ENCODE measurements around the gene ASAP3. TPM values are rescaled to one million over a fixed set of nuclear protein-coding genes. Genes with fewer than 3 reads are reported as not detected.
"Not testable (repeated sequence)": the region's sequence is repeated elsewhere in the genome, so short reads cannot be mapped to it uniquely, and the experiment has no call there.

ASAP3 gene
- total and polyA plus RNA-seq, 9 donors: 37.3 to 147 (median 91.0) TPM

GRCh38 chr1:23506376-23507107 is 22.6 kb upstream of the ASAP3 start:
- Histone ChIP-seq H3K27me3 (no peaks in the 10 kb centered on the region), H3K36me3 (no peaks in the 10 kb centered on the region), H3K4me1 (ENCODE audit: insufficient read depth) (no peaks in the 10 kb centered on the region), H3K27ac (no peak overlapping the region), H3K4me3 (no peak overlapping the region), H3K9me3 (no peaks in the 10 kb centered on the region)
- WGBS, 3 donors: 86 to 88% (median 87%) methylated on average over 13 of the region's 13 CpGs
- TF ChIP-seq, protein P1, sequence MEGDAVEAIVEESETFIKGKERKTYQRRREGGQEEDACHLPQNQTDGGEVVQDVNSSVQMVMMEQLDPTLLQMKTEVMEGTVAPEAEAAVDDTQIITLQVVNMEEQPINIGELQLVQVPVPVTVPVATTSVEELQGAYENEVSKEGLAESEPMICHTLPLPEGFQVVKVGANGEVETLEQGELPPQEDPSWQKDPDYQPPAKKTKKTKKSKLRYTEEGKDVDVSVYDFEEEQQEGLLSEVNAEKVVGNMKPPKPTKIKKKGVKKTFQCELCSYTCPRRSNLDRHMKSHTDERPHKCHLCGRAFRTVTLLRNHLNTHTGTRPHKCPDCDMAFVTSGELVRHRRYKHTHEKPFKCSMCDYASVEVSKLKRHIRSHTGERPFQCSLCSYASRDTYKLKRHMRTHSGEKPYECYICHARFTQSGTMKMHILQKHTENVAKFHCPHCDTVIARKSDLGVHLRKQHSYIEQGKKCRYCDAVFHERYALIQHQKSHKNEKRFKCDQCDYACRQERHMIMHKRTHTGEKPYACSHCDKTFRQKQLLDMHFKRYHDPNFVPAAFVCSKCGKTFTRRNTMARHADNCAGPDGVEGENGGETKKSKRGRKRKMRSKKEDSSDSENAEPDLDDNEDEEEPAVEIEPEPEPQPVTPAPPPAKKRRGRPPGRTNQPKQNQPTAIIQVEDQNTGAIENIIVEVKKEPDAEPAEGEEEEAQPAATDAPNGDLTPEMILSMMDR (IDR thresholded peaks at IDR 0.05): no peak
- TF ChIP-seq POLR2A (IDR thresholded peaks at IDR 0.05) (no peak), EP300 (IDR thresholded peaks at IDR 0.05) (no peak)
- intact Hi-C loops (cut with DNase I): no loop called here
- DNase-seq: no peak

GRCh38 chr1:23505851-23506250 is 21.9 kb upstream of the ASAP3 start:
- no peaks in the 10 kb centered on the region for H3K27me3 ChIP-seq
- H3K4me3 ChIP-seq: no peak overlapping the region
- no peaks in the 10 kb centered on the region for H3K36me3 ChIP-seq
- WGBS, 3 donors: 96 to 97% (median 97%) methylated on average over 6 of the region's 6 CpGs
- no peak overlapping the region for H3K27ac ChIP-seq
- no peak for DNase-seq
- intact Hi-C loops (cut with DNase I): no loop called here
- no peaks in the 10 kb centered on the region for H3K4me1 ChIP-seq (ENCODE audit: insufficient read depth)
- H3K9me3 ChIP-seq: no peaks in the 10 kb centered on the region
- TF ChIP-seq, protein P1 (IDR thresholded peaks at IDR 0.05): no peak
- TF ChIP-seq POLR2A (IDR thresholded peaks at IDR 0.05): no peak
- no peak for TF ChIP-seq EP300 (IDR thresholded peaks at IDR 0.05)

- intact Hi-C loops (cut with DNase I): not testable (repeated sequence)
- 75 to 82% (median 80%) methylated on average over 3 to 24 of the region's 24 CpGs for WGBS, 3 donors
These were observed 20.2 kb upstream of the ASAP3 start for GRCh38 chr1:23504156-23504555.

DNA sequence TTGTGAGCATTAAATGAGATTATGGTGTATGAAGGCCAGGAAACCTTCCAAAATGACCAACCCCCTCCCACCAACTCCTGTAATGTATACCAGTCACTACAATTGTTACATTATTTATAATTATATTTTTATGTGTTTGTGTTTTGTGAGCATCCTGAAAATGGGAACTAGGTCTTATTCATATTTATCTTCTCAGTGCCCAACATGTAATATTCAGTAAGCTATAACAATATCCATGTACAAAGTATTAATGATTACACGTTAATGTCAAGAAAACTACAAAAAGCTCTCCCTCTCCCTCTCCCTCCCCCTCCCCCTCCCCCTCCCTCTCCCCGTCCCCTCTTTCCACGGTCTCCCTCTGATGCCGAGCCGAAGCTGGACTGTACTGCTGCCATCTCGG is 19.0 kb upstream of the ASAP3 start:
- Histone ChIP-seq H3K36me3 (no peaks in the 10 kb centered on the region), H3K4me3 (no peak overlapping the region), H3K27ac (no peak overlapping the region), H3K9me3 (no peaks in the 10 kb centered on the region), H3K27me3 (no peaks in the 10 kb centered on the region), H3K4me1 (ENCODE audit: insufficient read depth) (no peaks in the 10 kb centered on the region)
- WGBS, 3 donors: 41 to 74% (median 68%) methylated on average over 6 of the region's 6 CpGs
- TF ChIP-seq, protein P1 (IDR thresholded peaks at IDR 0.05): no peak
- TF ChIP-seq POLR2A (IDR thresholded peaks at IDR 0.05) (no peak), EP300 (IDR thresholded peaks at IDR 0.05) (no peak)
- DNase-seq: no peak
- intact Hi-C loops (cut with DNase I): no loop called here

More at GRCh38 chr1:23504156-23504555, 20.2 kb upstream of the ASAP3 start:
- H3K27ac ChIP-seq; DNase-seq; H3K27me3 ChIP-seq; H3K9me3 ChIP-seq; H3K36me3 ChIP-seq; H3K4me3 ChIP-seq; H3K4me1 ChIP-seq (ENCODE audit: insufficient read depth): not testable (repeated sequence)

DNA sequence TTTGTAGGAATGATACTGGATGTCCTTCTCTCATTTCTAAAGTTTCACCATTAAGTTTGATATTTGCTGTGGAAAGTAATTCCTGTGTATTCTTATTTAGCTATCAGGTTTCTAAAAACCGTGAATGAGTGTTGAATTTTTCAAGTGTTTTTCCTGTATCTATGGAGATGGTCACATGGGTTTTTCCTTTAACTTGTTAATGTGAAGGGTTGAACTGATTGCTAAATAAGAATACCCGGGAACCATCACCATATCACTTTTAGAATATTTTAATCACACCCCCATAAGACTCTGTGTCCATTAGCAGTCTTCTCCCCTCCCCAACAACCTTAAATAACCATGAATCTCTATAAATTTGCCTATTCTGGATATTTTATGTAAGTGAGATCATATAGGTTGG is 16.5 kb upstream of the ASAP3 start:
- TF ChIP-seq EP300 (IDR thresholded peaks at IDR 0.05) (no peak), POLR2A (IDR thresholded peaks at IDR 0.05) (no peak)
- TF ChIP-seq, protein P1 (IDR thresholded peaks at IDR 0.05): no peak
- no peaks in the 10 kb centered on the region for H3K36me3 ChIP-seq
- 22 to 31% (median 30%) methylated on average over 2 of the region's 2 CpGs for WGBS, 3 donors

More for the DNA sequence above, 16.5 kb upstream of the ASAP3 start:
- no peaks in the 10 kb centered on the region for H3K4me1 ChIP-seq (ENCODE audit: insufficient read depth)
- H3K9me3 ChIP-seq: no peaks in the 10 kb centered on the region
- H3K27me3 ChIP-seq: no peaks in the 10 kb centered on the region
- DNase-seq: no peak
- intact Hi-C loops (cut with DNase I): no loop called here
- H3K4me3 ChIP-seq: no peak overlapping the region
- H3K27ac ChIP-seq: no peak overlapping the region
